Midbrain (tissue), 1 donor: ENCODE data around the gene SCUBE1.

Experiments used
- DNase-seq: peaks from one replicate; lab custom pipeline; 2025; lab: John Stamatoyannopoulos, UW

SCUBE1 gene

GRCh38 chr22:43236411-43237166 lies 106.6 kb downstream of the SCUBE1 start:
- DNase-seq, result peak; percentile 3

- DNase-seq, result no peak
Observed at GRCh38 chr22:43235445-43236409, 107.4 kb downstream of the SCUBE1 start.

GRCh38 chr22:43234264-43234988 lies 108.7 kb downstream of the SCUBE1 start:
- DNase-seq, result no peak

GRCh38 chr22:43233529-43233928 lies 109.6 kb downstream of the SCUBE1 start:
- no peak for DNase-seq

GRCh38 chr22:43232445-43232844 lies 110.7 kb downstream of the SCUBE1 start:
- no peak for DNase-seq

GRCh38 chr22:43231724-43232034 lies 111.5 kb downstream of the SCUBE1 start:
- DNase-seq, result no peak

- DNase-seq, result no peak
Observed at GRCh38 chr22:43230971-43231723, 112.0 kb downstream of the SCUBE1 start.

- DNase-seq, result no peak
Observed at GRCh38 chr22:43230571-43230970, 112.6 kb downstream of the SCUBE1 start.

GRCh38 chr22:43228863-43229262 lies 114.3 kb downstream of the SCUBE1 start:
- no peak for DNase-seq

- DNase-seq, result no peak
Observed at GRCh38 chr22:43228330-43228729, 114.8 kb downstream of the SCUBE1 start.

- no peak for DNase-seq
Observed at GRCh38 chr22:43227239-43227630, 115.9 kb downstream of the SCUBE1 start.

- DNase-seq, result no peak
Observed at GRCh38 chr22:43226377-43227238, 116.6 kb downstream of the SCUBE1 start.

- DNase-seq, result no peak
Observed at GRCh38 chr22:43225609-43226008, 117.6 kb downstream of the SCUBE1 start.

- no peak for DNase-seq
Observed at GRCh38 chr22:43222987-43223386, 120.2 kb downstream of the SCUBE1 start.

- no peak for DNase-seq
Observed at GRCh38 chr22:43222262-43222661, 120.9 kb downstream of the SCUBE1 start.

GRCh38 chr22:43220625-43221380 lies 122.4 kb downstream of the SCUBE1 start:
- no peak for DNase-seq

- no peak for DNase-seq
Observed at GRCh38 chr22:43218786-43219185, 124.4 kb downstream of the SCUBE1 start.

- DNase-seq, result no peak
Observed at GRCh38 chr22:43217285-43218030, 125.7 kb downstream of the SCUBE1 start.

GRCh38 chr22:43216738-43217137 lies 126.4 kb downstream of the SCUBE1 start:
- no peak for DNase-seq
